BJ (cell line): ENCODE results near the gene OR2L8. TPM values are rescaled to one million over a fixed set of nuclear protein-coding genes. Genes with fewer than 3 reads are reported as not detected.

Experiments used
- CTCF ChIA-PET: fragments of 350-600 bp; formaldehyde crosslinking; extraction: SDS; loops from one replicate; lab custom pipeline; 2021; ENCODE audit warnings: antibody characterized with exemption, inconsistent platforms; lab: Yijun Ruan, JAX
- POLR2A ChIA-PET: fragments of 300-600 bp; sonication (Branson Sonifier 250); formaldehyde crosslinking; extraction: SDS; loops from one replicate; lab custom pipeline; 2021; ENCODE audit warnings: antibody characterized with exemption; lab: Charles Lee
- DNase-seq: peaks from one replicate; pipeline ENCODE4 v3.0.0-alpha.2; 2011; ENCODE audit warnings: low read depth
- H3K27me3 ChIP-seq: 2 replicates; pipeline ENCODE4 v1.6.0; 2011; ENCODE audit warnings: low read length; ENCODE audit not compliant: control insufficient read depth, insufficient read depth
- H3K36me3 ChIP-seq: 2 replicates; pipeline ENCODE4 v1.5.1; 2011; ENCODE audit warnings: low read length; ENCODE audit not compliant: control insufficient read depth, insufficient read depth
- H3K4me3 ChIP-seq: 2 replicates; pipeline ENCODE4 v1.5.1; 2011; ENCODE audit warnings: low read depth, mild to moderate bottlenecking, control low read depth, low read length
- CTCF ChIP-seq: IDR thresholded peaks from 2 replicates; pipeline ENCODE4 v1.5.1; 2011; ENCODE audit warnings: low read depth, mild to moderate bottlenecking, control low read depth, inconsistent platforms, low read length, moderate library complexity; ENCODE audit not compliant: insufficient read depth
- polyA plus RNA-seq: library from polyadenylated mRNA; depleted of rRNA; stranded (reverse); fragments of >200 nt; gene quantifications from 2 replicates; pipeline ENCODE4 v1.2.3, GENCODE V29; 2011

Gene OR2L8
- polyA plus RNA-seq, 1 experiment, result not detected

- no peaks in the 10 kb centered on the region for H3K27me3 ChIP-seq
- no peak for DNase-seq
- CTCF ChIA-PET, result no interaction called here
- H3K4me3 ChIP-seq, result no peak overlapping the region
- POLR2A ChIA-PET, result no interaction called here
- no peaks in the 10 kb centered on the region for H3K36me3 ChIP-seq
- no peak for TF ChIP-seq CTCF
Observed at GRCh38 chr1:247908766-247909165, 39.9 kb upstream of the OR2L8 start.

- no peaks in the 10 kb centered on the region for H3K36me3 ChIP-seq
- H3K4me3 ChIP-seq, result no peak overlapping the region
- no peak for TF ChIP-seq CTCF
- H3K27me3 ChIP-seq, result no peaks in the 10 kb centered on the region
- POLR2A ChIA-PET, result no interaction called here
- CTCF ChIA-PET, result no interaction called here
- no peak for DNase-seq
Observed at GRCh38 chr1:247913786-247914185, 34.9 kb upstream of the OR2L8 start.

GRCh38 chr1:247914941-247915662 is 33.6 kb upstream of the OR2L8 start:
- no peak for TF ChIP-seq CTCF
- Histone ChIP-seq H3K4me3 (no peak overlapping the region), H3K36me3 (no peaks in the 10 kb centered on the region), H3K27me3 (no peaks in the 10 kb centered on the region)
- no peak for DNase-seq
- CTCF ChIA-PET, result interaction anchor here (1.1 kb wide), 1 partner anchor 9 kb away, joined by 3 read pairs; the partner anchor contains the start of gene OR2AJ1
- POLR2A ChIA-PET, result no interaction called here

GRCh38 chr1:247919952-247920351 is 28.7 kb upstream of the OR2L8 start, which contains the start of gene OR2T8:
TSS of gene OR2T8 (plus strand) at chr1:247920252. CDS start at chr1:247921018, 766 bp downstream.
- no peak within 1 kb of the TSS for H3K4me3 ChIP-seq
- ChIA-PET CTCF (no interaction called here), POLR2A (no interaction called here)
- no peaks in the 10 kb centered on the region for H3K36me3 ChIP-seq
- no peaks in the 10 kb centered on the region for H3K27me3 ChIP-seq
- no peak for DNase-seq
- no peak for TF ChIP-seq CTCF

- CTCF ChIA-PET, result interaction anchor here (1.1 kb wide), 1 partner anchor 8 kb away, joined by 3 read pairs; no protein-coding TSS in a partner anchor
Observed at GRCh38 chr1:247923941-247924340, 24.7 kb upstream of the OR2L8 start.

More at GRCh38 chr1:247923941-247924340, 24.7 kb upstream of the OR2L8 start:
- no peak for TF ChIP-seq CTCF
- no peak for DNase-seq
- Histone ChIP-seq H3K36me3 (no peaks in the 10 kb centered on the region), H3K4me3 (no peak overlapping the region), H3K27me3 (no peaks in the 10 kb centered on the region)
- POLR2A ChIA-PET, result no interaction called here
